ENCODE measurements around the gene NGEF.

DNA sequence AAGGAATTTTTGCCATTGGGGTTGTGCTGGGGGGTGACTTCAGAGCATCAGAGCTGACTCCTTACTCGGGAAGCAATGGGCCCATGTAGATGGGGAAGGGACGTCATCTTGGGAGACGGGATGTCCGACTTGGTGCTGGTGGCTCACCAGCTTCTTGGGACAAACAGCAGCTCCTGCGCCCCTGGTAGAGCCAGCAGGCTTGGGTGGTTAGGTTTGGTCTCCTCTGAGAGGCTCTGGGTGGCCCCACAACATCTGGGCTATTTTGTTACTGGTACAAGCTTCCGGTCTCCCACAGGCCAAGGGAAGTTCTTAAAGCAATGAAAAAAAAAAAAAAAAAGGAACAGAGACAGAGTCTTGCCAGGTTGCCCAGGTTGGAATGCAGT lies 1.8 kb downstream of the NGEF start:
- TF ChIP-seq CTCF (conservative IDR thresholded peaks at IDR 0.05; ENCODE audit: low read depth, low read length) (no peak), EZH2 (IDR thresholded peaks at IDR 0.05; ENCODE audit: low read length, unreplicated experiment) (no peak)
